ENCODE results near the gene EML6.

GRCh38 chr2:54810246-54810645 lies 86.8 kb downstream of the EML6 start:
- TF ChIP-seq CTCF (conservative IDR thresholded peaks at IDR 0.05 in 1 of 2, IDR thresholded peaks at IDR 0.05 in 1 of 2; ENCODE audit: low read depth in 1 of 2, low read length in 2 of 2) = no peak
- no peak for TF ChIP-seq EZH2 (IDR thresholded peaks at IDR 0.05; ENCODE audit: low read length, missing control alignments)

Measured in fibroblast of lung (primary cell).